Stromal cell of bone marrow (primary cell): Measurements from ENCODE around the gene PRR14L.
"Not testable (repeated sequence)": the region's sequence is repeated elsewhere in the genome, so short reads cannot be mapped to it uniquely, and the experiment has no call there.

Source experiments
- DNase-seq: peaks from one replicate; pipeline ENCODE4 v3.0.0-alpha.2; 2012; ENCODE audit warnings: low read depth

PRR14L gene

DNA sequence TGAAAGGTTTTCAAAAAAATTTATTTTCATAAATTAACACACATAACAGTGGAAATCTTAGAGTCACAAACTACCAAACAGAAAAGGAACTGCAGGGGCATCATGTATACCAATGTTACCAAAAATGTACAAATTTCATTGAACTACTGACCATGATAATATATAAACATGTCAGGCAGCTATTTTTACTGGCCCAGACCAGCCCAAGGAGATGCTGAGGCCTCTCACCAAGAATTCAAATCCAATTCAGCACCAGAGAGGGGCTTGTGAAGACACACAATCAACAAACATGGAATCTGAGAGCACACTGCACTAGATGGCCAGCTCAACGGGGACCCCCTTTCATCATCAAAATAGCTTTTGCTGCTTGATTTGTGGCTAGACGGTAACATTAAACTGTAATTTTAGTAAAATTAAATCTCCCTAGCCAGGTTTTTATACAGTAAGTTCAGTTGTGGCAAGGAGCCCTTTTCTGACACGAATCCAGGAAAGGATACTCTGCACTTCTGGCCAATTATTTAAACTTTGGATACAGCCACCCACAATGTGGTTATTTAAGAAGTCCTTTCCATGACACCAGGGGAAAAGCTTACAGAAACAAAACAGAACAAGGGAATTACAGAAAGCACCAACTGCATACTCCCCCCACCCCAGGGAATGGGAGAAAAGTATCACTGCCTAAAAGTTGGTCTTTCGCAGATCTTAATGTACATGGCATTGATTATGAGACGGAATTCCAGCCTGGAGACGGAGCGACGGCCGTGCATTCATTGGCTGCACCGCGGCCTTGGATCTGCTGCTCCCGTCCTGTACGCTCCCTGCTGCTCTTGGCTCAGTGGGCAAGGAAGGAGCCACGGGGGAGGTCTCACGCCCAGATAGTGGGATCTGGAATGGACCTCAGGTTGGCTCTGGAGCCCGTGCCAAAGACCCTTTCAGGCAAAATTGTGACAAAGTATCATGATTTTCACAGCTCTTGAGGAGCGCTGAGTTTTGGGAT is 68.3 kb downstream of the PRR14L start:
- peak; percentile 66 for DNase-seq

DNA sequence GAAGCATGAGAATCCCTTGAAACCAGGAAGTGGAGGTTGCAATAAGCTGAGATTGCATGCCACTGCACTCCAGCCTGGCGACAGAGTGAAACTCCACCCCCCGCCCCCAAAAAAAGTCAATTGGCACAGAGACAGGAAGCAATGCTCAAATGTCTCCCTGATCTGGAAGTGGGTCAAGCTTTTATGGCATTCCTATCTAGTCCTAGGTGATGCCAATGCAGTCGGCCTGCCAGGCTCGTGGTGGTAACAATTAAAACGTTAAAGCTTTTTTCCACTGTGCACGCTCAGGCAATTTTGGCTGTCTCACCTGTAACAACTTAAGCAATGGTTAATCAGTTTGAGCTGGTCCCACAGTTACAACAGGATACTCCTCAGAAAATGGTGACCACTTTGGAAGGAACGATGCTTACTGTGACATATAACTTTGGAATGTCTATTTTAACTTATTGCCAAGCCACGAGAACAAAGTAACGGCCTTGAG is 69.0 kb downstream of the PRR14L start:
- peak; percentile 47 for DNase-seq

DNA sequence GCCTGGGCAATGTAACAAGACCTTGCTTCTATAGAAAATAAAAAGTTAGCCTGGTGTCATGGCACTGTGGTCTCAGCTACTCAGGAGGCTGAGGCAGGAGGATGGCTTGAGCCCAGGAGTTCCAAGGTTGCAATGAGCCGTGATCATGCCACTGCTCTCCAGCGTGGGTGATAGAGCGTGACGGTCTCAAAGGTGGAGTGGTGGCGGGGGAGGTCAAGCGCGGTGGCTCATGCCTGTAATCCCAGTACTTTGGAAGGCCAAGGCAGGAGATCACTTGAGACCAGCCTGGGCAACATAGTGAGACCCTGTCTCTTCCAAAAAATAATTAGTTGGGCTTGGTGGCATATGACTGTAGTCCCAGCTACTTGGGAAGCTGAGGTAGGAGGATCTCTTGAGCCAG is 71.2 kb downstream of the PRR14L start:
- DNase-seq, result no peak

DNA sequence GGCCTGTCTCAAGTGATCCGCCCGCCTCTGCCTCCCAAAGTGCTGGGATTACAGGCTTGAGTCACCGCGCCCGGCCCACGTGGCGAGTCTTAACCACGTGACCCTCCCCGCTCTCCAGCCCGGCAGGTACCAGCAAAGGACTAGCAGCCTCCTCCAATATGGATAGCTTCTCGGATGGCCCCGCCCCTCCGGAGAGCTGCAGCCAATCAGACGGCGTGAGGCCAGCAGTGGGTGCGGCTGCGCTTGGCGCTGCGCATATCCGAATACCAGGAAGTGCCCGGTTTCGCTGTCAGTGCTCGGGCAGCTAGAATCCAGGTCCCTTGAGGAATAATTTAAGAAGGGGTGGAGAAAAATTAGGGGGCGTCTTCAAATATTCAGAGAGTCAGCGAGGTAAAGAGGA is 73.2 kb downstream of the PRR14L start:
- peak; percentile 76 for DNase-seq

DNA sequence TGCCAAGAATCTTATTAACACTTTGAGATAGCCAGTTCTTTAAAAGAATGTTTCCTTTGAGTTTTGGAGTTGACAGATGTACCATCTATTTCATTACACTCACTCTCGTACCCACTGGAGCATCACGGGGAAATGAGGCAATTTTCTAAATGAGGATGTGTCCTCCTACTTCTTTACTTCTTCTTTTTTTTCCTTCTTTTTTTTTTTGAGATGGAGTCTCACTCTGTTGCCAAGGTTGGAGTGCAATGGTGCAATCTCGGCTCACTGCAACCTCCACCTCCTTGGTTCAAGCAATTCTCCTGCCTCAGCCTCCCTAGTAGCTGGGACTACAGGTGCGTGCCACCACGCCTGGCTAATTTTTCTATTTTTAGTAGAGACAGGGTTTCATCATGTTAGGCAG is 75.7 kb downstream of the PRR14L start:
- not testable (repeated sequence) for DNase-seq

DNA sequence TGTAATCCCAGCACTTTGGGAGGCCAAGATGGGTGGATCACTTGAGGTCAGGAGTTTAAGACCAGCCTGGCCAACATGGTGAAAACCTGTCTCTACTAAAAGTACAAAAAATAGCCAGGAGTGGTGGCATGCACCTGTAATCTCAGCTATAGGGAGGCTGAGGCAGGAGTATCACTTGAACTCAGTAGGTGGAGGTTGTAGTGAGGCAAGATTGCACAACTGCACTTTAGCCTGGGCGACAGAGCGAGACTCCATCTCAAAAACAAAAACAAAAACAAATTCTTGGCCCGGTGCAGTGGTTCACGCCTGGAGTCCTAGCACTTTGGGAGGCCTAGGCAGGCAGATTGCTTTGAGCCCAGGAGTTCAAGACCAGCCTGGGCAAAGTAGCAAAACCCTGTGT is 81.1 kb downstream of the PRR14L start:
- DNase-seq, result not testable (repeated sequence)

DNA sequence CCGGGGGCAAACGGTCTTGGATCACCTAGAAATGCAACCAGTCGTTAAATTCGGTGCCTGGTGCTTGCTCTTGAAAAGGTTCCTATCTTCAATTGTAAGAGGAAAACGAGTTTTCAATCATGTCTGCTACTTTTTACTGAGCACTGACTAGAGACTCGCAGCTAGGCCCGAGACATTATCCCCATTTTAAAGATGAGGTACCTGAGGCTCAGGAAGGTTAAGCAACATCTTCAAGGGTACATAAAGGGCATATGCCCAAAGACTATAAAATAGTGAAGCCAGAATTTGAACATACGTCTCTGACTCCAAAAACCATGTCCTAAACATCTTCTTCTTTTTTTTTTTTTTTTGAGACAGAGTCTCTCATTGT is 87.3 kb downstream of the PRR14L start:
- DNase-seq, result no peak

DNA sequence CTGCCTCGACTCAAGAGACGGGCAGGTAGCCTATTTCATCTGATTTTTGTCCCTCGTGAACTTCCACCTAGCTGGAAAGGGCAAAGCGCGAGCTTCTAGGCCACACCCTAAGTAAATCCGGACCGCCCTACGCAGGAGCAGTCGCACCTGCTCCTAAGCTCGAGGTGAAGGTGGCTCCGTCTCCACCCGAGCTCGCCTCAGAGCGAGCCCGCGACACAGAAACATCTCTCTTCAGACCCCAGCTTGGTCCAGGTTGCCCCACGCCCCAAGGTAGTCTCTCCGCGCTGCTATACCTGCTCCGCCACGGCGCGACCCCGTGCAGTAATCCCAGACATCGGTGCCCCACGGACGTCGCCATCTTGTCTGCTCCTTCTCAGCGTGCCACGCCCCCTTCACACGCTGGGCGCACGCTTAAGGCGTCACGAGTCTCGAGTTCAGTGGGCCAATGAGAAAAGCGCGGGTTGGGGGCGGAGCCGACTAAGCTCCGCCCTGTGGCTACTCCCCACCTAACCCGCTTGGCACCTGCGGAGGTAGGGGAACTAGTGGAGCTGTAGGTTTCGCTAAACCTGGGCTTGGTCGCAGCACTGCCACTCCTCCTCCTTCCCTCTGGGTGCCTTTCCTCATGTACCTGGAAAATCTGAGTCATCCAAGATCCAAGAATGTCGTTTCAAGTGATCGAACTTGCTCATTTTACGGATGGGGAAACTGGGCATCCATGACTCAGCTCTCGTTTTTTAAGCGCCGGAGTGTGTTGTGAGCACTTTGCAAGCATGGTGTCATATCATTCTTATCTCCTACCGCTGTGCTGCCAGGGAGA is 87.9 kb downstream of the PRR14L start, which contains the start of gene PISD:
PISD (minus strand) TSS at position 365 of the 817 bp plus-strand sequence; CDS start at position 358, 7 bp downstream.
- peak; percentile 91 for DNase-seq

DNA sequence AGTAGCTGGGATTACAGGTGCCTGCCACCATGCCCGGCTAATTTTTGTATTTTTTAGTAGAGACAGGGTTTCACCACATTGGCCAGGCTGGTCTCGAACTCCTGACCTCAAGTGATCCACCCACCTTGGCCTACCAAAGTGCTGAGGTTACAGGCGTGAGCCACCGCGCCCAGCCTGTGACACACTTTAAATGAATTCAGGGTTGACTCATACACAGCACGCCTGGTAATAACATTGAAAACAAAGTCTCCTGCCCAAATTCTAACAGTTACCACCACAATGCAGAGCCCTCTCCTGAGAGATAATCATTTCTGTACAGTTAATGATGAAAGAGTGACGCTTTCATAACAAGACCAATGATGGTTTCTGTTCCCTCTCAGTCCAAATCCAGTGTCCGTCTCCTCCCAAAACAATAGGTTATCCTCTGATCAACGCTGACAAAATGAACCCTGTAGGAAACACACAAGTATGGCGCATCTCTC is 89.0 kb downstream of the PRR14L start:
- not testable (repeated sequence) for DNase-seq

DNA sequence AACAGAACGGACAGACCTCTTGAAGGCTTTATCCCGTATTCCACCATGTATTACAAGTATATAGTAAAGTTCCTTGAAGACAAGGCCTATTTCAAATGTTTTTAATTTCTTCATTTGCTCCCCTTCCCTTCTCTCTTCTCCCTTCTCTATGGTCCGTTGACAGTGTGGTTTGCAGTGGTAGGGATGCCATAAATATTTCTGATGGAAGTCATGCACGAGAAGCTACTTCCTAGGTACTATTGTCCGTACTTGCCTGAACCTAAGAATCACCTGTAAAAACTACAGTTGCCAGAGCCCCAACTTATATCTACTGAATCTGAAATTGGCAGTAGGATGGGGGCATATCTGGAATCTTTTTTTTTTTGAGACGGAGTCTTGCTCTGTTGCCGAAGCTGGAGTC is 90.7 kb downstream of the PRR14L start:
- DNase-seq, result no peak

DNA sequence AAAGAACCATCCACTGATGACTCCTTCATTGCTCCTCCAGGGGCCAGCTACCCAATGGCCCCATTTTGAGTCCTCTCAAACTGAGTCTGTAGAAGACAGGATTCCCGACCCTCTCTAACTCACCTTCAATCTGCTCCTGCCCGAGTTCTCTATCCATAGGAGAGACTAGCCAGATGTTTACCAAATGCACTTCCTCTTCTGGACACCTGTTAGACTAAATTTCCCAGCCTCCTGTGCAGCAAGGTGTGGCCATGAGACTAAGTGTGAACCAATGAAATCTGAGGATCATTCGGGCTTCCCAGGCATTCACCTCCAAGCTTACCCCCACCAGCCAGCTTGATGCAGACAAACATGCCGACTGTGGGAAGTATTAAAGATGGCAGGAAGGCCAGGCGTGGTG is 95.5 kb downstream of the PRR14L start:
- no peak for DNase-seq

DNA sequence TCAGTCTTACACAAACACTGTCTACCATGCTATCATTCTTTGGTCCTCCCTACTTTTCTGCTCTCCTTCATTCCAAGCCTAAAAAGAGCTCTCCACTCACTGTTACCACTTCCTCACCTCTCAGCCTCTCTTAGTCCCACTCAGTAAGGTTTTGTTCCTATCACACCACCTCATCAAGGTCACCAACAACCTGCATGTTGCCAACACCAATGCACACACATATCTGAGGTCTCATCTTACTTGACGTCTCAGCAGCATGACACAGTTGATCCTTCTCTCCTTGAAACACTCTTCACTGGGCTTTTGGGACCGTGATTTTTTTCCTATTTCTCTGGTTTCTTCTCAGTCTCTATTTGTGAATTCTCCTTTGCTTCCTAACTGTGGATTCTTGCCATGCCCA is 96.0 kb downstream of the PRR14L start:
- no peak for DNase-seq

DNA sequence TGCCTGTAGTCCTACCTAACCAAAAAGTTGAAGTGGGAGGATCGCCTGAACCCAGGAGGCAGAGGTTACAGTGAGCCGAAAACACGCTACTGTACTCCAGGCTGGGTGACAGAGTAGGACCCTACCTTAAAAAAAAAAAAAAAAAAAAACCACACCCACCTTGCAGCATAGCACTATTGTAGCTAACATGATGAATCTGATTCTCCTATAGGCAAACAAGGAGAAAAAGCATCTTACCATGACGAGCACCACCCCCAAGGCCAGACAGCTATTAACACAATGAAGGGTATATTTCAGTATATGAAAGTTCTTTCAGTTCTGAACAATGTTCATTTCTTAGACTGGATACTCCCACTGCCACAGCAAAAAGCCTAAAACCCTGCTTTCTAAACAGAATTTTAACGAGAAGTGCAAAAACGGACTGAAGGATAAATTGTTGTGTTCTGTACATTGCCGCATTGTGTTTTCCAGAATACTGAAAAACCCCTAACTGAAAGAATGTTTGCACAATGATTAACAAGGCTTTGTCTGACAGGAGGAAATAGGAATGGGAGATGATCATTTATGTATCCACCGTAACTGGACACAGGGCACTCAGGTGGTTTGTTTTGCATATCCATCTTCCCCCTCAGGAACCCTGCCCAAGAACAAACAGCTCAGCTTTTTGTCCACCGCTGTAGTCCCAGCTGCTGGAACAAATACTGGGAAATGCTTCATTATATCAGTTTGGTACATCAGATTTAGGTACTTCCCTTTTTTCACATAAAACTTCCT is 96.8 kb downstream of the PRR14L start:
- no peak for DNase-seq

DNA sequence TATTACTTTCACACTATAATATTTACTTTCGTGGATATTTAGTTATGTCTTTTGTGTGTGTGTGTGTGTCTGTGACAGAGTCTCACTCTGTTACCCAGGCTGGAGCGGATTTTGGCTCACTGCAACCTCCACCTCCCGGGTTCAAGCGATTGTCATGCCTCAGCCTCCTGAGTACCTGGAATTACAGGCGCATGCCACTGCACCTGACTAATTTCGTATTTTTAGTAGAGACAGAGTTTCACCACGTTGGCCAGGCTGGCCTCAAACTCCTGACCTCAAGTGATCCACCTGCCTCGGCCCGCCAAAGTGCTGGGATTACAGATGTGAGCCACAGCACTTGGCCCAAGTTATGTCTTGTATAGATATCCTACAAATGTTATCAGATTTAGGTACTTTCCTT is 97.8 kb downstream of the PRR14L start:
- DNase-seq, result no peak

DNA sequence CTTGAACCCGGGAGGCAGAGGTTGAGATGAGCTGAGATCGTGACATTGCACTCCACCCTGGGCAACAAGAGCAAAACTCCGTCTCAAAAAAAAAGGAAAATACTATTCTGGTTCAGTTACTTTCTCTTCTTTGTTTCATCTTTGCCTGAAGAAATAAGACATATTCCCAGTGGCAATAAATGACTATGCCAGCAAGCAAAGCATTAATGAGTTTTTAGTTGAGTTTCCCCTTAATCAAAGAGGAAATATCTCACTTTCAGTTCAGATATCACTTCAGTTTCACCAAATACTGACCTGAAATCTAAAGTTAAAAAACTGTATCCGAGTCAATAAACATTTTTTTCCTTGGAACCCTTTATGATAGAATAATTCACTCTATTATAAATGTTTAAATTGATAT is 98.3 kb downstream of the PRR14L start:
- DNase-seq, result no peak

DNA sequence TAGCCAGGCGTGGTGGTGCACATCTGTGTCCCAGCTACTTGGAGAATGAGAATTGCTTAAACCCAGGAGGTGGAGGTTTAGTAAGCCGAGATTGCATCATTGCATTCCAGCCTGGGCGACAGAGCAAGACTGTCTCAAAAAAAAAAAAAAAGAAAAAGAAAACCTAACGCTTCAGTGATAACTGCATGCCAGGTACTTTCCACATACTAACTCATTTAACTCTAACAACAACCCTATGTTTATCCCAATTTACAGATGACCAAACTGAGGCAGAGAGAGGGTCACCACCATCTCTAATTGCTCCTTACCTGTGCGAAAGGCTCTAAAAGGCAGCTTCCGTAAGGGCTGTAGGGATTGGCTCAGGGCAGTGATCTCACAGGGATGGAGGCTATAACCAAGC is 99.5 kb downstream of the PRR14L start:
- no peak for DNase-seq

DNA sequence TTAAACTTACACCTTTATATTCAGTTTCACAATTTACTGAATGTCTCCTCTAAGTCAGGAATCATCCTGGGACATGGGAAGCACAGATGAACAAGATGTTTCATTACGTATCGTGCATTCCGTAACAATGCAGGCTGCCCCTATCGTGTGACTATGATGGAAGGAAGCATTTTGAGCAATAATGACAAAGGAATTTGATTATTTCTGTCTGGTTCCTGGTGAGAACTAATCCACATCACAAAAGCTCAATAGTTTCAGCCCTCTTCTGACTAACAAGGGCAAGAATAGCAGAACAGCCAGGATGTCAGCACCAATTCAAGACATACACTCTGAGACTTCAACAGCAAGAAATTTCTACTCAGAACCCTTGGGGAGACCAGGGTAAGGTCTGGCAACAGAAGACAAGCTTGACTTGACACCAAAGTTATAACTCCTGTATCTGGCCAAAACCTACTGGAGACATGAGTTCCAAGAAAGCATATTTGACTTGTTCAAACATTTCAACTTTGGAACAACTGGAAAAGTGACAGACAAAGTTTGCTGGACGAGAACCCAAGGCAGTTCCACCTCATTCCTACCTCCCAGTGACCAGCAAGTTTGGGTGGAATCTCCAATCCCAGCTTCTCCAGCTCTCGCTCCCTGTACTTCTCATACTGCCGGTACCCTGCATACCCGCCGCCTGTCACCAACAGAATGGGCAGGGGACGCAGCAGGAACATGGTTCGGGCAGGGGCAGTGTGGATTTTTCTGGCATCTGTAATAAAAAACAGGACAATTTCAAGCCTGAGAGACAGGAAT is 102.2 kb downstream of the PRR14L start:
- DNase-seq, result no peak

DNA sequence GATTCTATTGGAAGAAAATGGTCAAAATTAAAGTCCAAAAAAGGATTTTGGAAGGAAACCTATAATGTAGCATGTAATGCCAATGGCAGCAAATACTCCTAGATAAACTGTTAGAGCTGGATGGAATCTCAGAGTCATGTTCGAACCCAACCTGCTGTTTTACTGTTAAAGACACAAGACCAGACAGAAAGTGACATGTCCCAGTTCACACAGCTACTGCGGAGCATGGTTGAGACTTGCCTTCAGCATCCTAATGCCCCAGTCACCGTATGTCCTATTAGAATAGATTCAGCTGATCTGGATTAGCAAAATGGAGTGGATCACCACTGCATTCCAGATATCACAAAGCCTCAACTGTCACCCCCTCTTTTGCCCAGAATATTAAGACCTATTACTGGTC is 102.9 kb downstream of the PRR14L start:
- no peak for DNase-seq

DNA sequence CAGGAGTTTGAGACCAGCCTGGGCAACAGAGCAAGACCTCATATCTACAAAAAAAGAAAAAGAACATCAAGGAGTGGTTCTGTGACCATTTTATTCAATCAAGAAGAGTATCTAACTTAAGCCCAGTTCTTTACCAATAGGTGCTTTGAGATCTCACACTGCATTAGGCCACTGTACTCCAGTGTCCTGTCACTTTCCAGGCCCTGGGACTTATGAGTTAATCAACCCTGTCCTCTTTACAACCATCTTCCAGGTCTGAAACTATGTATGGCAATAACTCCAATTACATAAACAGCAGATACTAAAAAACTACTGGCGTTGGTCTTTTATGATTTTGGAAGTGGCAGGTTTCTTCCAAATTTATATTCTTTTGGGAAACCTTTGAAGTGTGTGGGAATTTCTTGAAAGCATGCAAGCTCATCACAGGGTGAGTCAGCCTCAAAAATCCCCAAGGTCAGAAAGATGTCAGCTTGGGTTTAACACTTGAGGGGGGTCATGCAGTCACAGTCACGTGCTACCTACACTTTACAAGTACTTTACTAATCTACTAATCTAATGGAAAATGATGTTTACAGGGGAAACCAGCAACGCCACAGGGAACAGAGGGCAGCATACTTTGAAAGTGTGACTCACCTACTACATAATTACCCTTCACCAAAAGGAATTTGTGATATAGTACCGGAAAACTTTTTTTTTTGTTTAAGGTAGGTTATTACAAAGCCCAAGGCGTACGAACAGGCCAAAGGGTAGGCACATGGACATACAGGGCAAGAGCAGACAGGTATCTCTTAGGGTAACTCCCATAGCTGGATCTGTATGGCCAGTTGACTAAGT is 103.5 kb downstream of the PRR14L start:
- peak; percentile 72 for DNase-seq

DNA sequence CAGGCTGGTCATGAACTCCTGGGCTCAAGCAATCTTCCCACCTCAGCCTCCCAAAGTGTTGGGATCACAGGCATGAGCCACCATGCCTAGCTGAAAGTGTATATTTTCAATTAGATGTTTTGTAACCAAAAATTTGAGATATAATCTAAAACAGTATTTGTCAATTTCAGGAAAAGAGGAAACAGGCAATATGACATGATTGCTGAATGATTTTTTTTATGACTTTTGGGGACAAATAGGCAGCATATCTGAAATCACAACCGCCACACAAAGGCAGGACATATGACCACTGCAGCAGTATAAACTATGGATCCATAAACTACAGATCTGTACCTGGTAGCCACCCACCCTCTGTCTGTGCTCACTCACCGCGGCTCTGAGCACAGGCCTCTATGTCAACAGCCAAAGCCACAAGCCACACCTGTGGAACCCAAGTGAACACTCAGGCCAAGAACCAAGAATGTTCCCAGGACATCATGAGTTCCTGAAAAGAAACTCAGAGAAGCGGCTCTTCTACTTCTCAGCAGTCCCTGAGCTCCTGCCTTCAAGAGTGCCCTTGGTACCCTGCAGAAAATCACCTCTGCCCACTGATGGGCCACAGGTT is 110.4 kb downstream of the PRR14L start:
- no peak for DNase-seq
